SK-N-SH treated with all-trans-retinoic acid at 6 μM for 48 hours (cell line): ENCODE results near the gene ERC1.

Experiments
- ATAC-seq: fragments of 200-7000 bp; cut with Tn5 transposase; 3 replicates; pipeline ENCODE4 v1.9.1; 2020; ENCODE audit warnings: mild to moderate bottlenecking, moderate library complexity
- ARNTL ChIP-seq: fragments of 450-650 bp; formaldehyde crosslinking; IDR thresholded peaks from 2 replicates; pipeline ENCODE4 v1.5.0; 2020; ENCODE audit warnings: low read depth, mild to moderate bottlenecking, moderate library complexity, borderline replicate concordance
- BACH2 ChIP-seq: fragments of 250-450 bp; sonication (Bioruptor Pico); IDR thresholded peaks from 2 replicates; pipeline ENCODE4 v1.9.0; 2021; ENCODE audit warnings: mild to moderate bottlenecking, borderline replicate concordance
- CREB5 ChIP-seq: fragments of 250-450 bp; sonication (Bioruptor Pico); IDR thresholded peaks from 2 replicates; pipeline ENCODE4 v1.5.1; 2020; ENCODE audit warnings: low read depth, mild to moderate bottlenecking, moderate library complexity
- CSDC2 ChIP-seq: fragments of 250-450 bp; sonication (Bioruptor Pico); IDR thresholded peaks from 2 replicates; pipeline ENCODE4 v1.5.0; 2020; ENCODE audit warnings: mild to moderate bottlenecking, moderate library complexity
- CSRNP3 ChIP-seq: fragments of 250-450 bp; sonication (Bioruptor Pico); IDR thresholded peaks from 2 replicates; pipeline ENCODE4 v1.5.1; 2021; ENCODE audit warnings: mild to moderate bottlenecking, moderate library complexity
- ESRRG ChIP-seq: fragments of 250-450 bp; sonication (Bioruptor Pico); IDR thresholded peaks from 2 replicates; pipeline ENCODE4 v1.6.1; 2021; ENCODE audit warnings: mild to moderate bottlenecking
- GLIS3 ChIP-seq: fragments of 250-450 bp; sonication (Bioruptor Pico); IDR thresholded peaks from 2 replicates; pipeline ENCODE4 v1.5.0; 2020; ENCODE audit warnings: mild to moderate bottlenecking, moderate library complexity
- ISL1 ChIP-seq: fragments of 250-450 bp; sonication (Bioruptor Pico); IDR thresholded peaks from 2 replicates; pipeline ENCODE4 v2.1.2; 2022; ENCODE audit warnings: mild to moderate bottlenecking, moderate library complexity
- OSR1 ChIP-seq: fragments of 250-450 bp; sonication (Bioruptor Pico); IDR thresholded peaks from 2 replicates; pipeline ENCODE4 v1.8.0; 2022; ENCODE audit warnings: moderate library complexity, mild to moderate bottlenecking, inconsistent platforms
- PATZ1 ChIP-seq: fragments of 250-450 bp; sonication (Bioruptor Pico); IDR thresholded peaks from 2 replicates; pipeline ENCODE4 v1.8.0; 2020; ENCODE audit warnings: mild to moderate bottlenecking, moderate library complexity, borderline replicate concordance
- POU6F1 ChIP-seq: fragments of 250-450 bp; sonication (Bioruptor Pico); IDR thresholded peaks from 2 replicates; pipeline ENCODE4 v1.8.0; 2021; ENCODE audit warnings: low read depth, mild to moderate bottlenecking, moderate library complexity, borderline replicate concordance
- PPARA ChIP-seq: fragments of 250-450 bp; sonication (Bioruptor Pico); IDR thresholded peaks from 2 replicates; pipeline ENCODE4 v1.5.0; 2020; ENCODE audit warnings: mild to moderate bottlenecking, borderline replicate concordance
- RARB ChIP-seq: fragments of 250-450 bp; sonication (Bioruptor Pico); IDR thresholded peaks from 2 replicates; pipeline ENCODE4 v1.8.0; 2021; ENCODE audit warnings: mild to moderate bottlenecking, moderate library complexity
- SNAI2 ChIP-seq: fragments of 250-450 bp; sonication (Bioruptor Pico); IDR thresholded peaks from 2 replicates; pipeline ENCODE4 v1.5.0; 2020; ENCODE audit warnings: mild to moderate bottlenecking, moderate library complexity
- TCF4 ChIP-seq: fragments of 250-450 bp; sonication (Bioruptor Pico); IDR thresholded peaks from 2 replicates; pipeline ENCODE4 v1.8.0; 2021; ENCODE audit warnings: mild to moderate bottlenecking, moderate library complexity, borderline replicate concordance
- TOX ChIP-seq: fragments of 250-450 bp; sonication (Bioruptor Pico); IDR thresholded peaks from 2 replicates; pipeline ENCODE4 v1.8.0; 2021; ENCODE audit warnings: mild to moderate bottlenecking, moderate library complexity, borderline replicate concordance
- TSHZ2 ChIP-seq: fragments of 250-450 bp; sonication (Bioruptor Pico); IDR thresholded peaks from 2 replicates; pipeline ENCODE4 v1.5.0; 2020; ENCODE audit warnings: mild to moderate bottlenecking, moderate library complexity
- ZC3H10 ChIP-seq: fragments of 250-450 bp; sonication (Bioruptor Pico); IDR thresholded peaks from 2 replicates; pipeline ENCODE4 v1.5.1; 2021; ENCODE audit warnings: mild to moderate bottlenecking, moderate library complexity
- ZFP3 ChIP-seq: fragments of 250-450 bp; sonication (Bioruptor Pico); IDR thresholded peaks from 2 replicates; pipeline ENCODE4 v1.5.0; 2020; ENCODE audit warnings: mild to moderate bottlenecking, moderate library complexity
- ZFP30 ChIP-seq: fragments of 450-650 bp; formaldehyde crosslinking; IDR thresholded peaks from 2 replicates; pipeline ENCODE4 v1.5.0; 2022; ENCODE audit warnings: mild to moderate bottlenecking, moderate library complexity
- ZNF565 ChIP-seq: fragments of 450-650 bp; formaldehyde crosslinking; conservative IDR thresholded peaks from 2 replicates; pipeline ENCODE4 v1.5.0; 2020; ENCODE audit warnings: low read depth, mild to moderate bottlenecking, moderate library complexity
- ZNF70 ChIP-seq: fragments of 450-650 bp; formaldehyde crosslinking; IDR thresholded peaks from 2 replicates; pipeline ENCODE4 v1.5.0; 2020; ENCODE audit warnings: mild to moderate bottlenecking, moderate library complexity
- ZNF8 ChIP-seq: fragments of 450-650 bp; formaldehyde crosslinking; IDR thresholded peaks from 2 replicates; pipeline ENCODE4 v1.5.0; 2020; ENCODE audit warnings: mild to moderate bottlenecking, moderate library complexity

ERC1 gene

GRCh38 chr12:1216560-1216959 lies 225.5 kb downstream of the ERC1 start:
- ATAC-seq: peak; percentile 51
- TF ChIP-seq BACH2 (CRISPR knock-in tag) (no peak), ZNF8 (CRISPR knock-in tag) (no peak), PATZ1 (CRISPR knock-in tag) (no peak), ARNTL (no peak), SNAI2 (CRISPR knock-in tag) (no peak), ZNF565 (CRISPR knock-in tag) (no peak), CREB5 (no peak), ESRRG (no peak), ZC3H10 (CRISPR knock-in tag) (no peak)
- TF ChIP-seq, all 23 proteins: peak for 0

- no peak for TF ChIP-seq ZNF565 (CRISPR knock-in tag)
- TF ChIP-seq ZNF8 (CRISPR knock-in tag): no peak
- no peak for TF ChIP-seq PPARA (CRISPR knock-in tag)
- no peak for TF ChIP-seq ZFP30 (CRISPR knock-in tag)
- TF ChIP-seq ZNF70 (CRISPR knock-in tag): no peak
- TF ChIP-seq TCF4 (CRISPR knock-in tag): no peak
- TF ChIP-seq SNAI2 (CRISPR knock-in tag): no peak
- TF ChIP-seq TSHZ2 (CRISPR knock-in tag): no peak
- no peak for TF ChIP-seq OSR1 (CRISPR knock-in tag)
- no peak for TF ChIP-seq CSRNP3 (CRISPR knock-in tag)
- 0 out of 2 replicates have a peak, but pooled peaks have one; percentile 26 for TF ChIP-seq ESRRG
- no peak for TF ChIP-seq GLIS3 (CRISPR knock-in tag)
- TF ChIP-seq RARB (CRISPR knock-in tag): peak; percentile 80; the same call in 1 of the 2 replicates
- TF ChIP-seq TOX (CRISPR knock-in tag): peak; percentile 90
- no peak for TF ChIP-seq BACH2 (CRISPR knock-in tag)
- peak; percentile 93 for TF ChIP-seq ZC3H10 (CRISPR knock-in tag)
- TF ChIP-seq ARNTL: no peak
- TF ChIP-seq CSDC2 (CRISPR knock-in tag): no peak
- no peak for TF ChIP-seq POU6F1
- 0 out of 2 replicates have a peak, but pooled peaks have one; percentile 78 for TF ChIP-seq PATZ1 (CRISPR knock-in tag)
- TF ChIP-seq ISL1 (CRISPR knock-in tag): peak; percentile 96
- TF ChIP-seq CREB5: no peak
- no peak for TF ChIP-seq ZFP3 (CRISPR knock-in tag)
- ATAC-seq: peak; percentile 93
These were observed 226.3 kb downstream of the ERC1 start for GRCh38 chr12:1217191-1217949.
